Measurements from ENCODE around the gene GTF2H1. TPM values are rescaled to one million over a fixed set of nuclear protein-coding genes. Genes with fewer than 3 reads are reported as not detected.

The GTF2H1 gene
- total RNA-seq, 4 donors from 2014 or later = 50.7 to 80.4 (median 77.1) TPM

DNA sequence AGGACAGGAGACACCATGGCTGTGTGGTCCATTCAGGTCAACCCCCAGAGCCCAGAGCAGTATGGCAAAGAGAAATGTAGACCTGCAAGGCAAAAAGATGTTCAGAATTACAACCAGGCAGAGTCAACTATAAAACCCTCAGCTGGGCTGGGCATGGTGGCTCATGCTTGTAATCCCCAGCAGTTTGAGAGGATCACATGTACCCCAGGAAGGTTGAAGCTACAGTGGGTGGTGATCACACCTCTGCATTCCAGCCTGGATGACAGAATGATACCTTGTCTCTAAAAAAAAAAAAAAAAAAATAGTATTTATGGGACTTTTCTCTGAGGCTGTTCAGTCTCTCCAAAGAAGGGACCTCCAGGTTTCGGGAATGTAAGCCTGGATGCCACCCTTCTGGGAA lies 53.6 kb downstream of the GTF2H1 start:
- TF ChIP-seq, protein P1, sequence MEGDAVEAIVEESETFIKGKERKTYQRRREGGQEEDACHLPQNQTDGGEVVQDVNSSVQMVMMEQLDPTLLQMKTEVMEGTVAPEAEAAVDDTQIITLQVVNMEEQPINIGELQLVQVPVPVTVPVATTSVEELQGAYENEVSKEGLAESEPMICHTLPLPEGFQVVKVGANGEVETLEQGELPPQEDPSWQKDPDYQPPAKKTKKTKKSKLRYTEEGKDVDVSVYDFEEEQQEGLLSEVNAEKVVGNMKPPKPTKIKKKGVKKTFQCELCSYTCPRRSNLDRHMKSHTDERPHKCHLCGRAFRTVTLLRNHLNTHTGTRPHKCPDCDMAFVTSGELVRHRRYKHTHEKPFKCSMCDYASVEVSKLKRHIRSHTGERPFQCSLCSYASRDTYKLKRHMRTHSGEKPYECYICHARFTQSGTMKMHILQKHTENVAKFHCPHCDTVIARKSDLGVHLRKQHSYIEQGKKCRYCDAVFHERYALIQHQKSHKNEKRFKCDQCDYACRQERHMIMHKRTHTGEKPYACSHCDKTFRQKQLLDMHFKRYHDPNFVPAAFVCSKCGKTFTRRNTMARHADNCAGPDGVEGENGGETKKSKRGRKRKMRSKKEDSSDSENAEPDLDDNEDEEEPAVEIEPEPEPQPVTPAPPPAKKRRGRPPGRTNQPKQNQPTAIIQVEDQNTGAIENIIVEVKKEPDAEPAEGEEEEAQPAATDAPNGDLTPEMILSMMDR (IDR thresholded peaks at IDR 0.05; ENCODE audit: low read depth) = no peak

DNA sequence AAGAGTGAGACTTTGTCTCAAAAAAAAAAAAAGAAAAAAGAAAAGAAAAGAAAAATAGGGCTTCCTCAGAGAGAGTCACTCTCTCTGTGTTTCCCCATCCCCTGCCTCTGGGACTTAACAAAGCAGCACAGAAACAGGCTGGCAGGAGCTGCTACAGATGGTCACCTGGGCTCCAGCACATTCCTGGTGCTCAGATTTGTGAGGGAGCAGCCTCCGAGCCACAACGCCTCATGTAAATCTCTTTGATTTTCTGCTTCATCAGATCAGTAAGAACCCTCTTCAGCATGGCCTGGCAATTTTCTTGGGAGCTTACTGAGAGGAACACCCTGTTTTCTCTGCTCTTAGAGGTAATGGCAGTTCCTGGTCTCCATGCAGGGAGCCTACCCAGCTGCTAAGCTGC lies 56.8 kb downstream of the GTF2H1 start:
- TF ChIP-seq, protein P1 (IDR thresholded peaks at IDR 0.05; ENCODE audit: low read depth) = no peak

DNA sequence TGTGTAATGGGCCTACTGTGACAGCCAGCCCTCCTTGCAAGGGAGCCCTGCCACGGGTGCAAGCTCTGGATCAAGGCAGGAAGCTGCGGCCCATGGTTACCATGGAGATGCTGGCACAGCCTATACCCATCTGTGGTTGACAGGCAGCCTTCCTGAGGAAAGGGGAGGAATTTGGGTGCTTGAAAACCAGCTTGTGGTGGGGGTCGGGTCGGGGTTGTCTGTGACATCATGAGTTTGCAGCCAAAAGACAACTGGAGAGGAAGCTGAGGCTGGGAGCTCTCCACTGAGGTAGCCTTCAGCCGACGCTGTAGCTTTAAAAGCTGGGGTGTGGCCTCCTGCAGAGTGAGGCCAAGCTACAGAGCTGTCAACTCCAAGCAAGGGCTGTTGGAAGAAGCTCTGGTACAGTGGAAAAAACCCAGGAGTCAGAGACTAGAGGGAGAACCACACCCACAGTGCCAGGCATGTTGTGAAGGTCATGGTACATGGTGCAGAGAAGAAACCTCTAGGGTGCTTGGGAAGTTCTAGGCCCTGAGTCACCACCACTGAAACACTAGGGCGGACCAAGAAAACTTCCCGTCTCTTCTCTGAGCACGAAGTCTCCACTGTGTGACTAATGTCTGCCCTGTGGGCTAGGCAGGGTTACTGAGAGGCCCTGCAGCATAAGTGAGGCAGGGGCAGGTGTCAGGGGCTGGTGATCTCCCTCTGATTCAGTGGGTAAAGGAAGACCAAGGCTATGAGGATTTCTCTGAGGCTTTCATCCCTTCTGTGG lies 61.2 kb downstream of the GTF2H1 start:
- TF ChIP-seq, protein P1 (IDR thresholded peaks at IDR 0.05; ENCODE audit: low read depth) = no peak

DNA sequence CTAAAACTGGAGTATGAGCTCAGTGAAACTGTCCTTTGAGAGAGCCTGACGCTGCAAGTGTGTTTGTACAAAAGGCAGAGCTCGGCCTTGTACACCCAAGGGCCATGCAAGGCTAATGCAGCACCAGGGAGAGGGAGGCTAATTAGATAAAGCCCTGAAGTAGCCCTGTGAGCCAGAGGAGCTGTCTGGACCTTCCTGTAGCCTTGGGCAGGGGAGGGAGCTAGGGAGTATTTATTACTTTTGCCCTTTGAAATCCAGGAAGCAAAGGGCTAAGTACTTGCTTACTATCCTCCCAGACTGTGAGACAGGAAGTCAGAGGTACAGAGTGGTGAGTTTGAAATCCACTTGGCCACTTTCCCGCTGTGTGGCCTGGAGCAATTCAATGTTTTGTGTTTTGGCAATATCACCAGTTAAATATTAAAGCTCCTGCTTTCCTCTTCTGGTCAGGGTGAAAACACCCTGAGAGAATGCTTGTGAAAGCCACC lies 61.8 kb downstream of the GTF2H1 start:
- TF ChIP-seq, protein P1 (IDR thresholded peaks at IDR 0.05; ENCODE audit: low read depth) = no peak

DNA sequence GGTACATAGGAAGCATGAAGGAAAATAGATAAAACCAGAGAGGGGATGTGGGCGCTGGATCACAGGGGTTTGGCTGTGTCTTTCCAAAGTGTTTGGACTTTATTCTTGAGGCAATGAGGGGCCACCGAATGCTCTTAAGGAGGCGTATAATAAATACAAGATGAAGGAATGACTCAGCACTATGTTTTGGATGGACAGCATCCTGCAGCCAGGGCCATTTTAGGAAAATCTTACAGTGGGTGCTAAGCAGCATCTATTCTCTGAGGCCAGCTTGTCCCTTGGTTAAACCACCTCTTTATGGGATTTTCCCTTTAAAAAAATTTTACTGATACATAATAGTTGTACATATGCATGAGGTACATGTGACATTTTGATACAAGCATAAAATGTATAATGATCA lies 67.7 kb downstream of the GTF2H1 start:
- TF ChIP-seq, protein P1 (IDR thresholded peaks at IDR 0.05; ENCODE audit: low read depth) = no peak

DNA sequence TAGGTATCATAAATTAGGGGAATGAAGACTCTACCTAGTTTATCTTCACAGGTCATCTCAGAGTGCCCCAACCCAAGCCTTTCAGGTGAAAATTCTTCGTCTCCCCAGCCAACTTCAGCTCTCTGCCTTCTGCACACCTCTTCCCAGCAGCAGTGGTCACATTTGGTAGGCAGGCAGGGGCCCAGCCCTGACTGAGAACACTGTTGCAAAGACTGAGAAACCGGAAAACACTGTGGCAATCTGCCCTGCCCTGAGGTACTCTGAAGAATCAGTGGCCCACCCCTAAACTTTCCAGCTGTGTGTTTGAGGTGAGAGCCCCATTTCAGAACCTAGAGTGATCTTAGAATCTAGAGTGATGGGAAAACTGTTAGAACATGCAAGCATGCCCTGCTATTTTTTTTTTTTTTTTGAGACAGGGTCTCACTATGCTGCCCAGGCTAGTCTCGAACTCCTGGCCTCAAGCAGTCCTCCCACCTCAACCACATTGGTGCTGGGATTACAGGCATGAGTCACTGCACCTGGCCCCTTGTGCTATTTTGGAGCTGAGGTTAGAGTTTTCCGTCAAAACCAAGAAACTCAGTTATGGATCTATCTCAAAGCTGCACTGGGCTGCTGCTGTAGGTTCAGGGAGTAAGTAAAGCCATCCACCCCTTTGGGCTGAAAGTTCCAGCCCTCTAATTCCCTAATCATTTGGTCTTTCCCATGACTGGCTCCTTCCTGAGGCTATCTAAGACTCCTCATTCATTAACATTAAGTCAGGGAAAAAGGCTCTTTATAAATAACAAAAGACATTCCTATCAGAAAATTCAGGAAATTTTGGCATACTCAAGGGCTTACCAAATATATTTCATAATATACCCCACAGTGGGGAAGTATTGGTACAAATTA lies 70.3 kb downstream of the GTF2H1 start:
- TF ChIP-seq, protein P1 (IDR thresholded peaks at IDR 0.05; ENCODE audit: low read depth) = no peak

Data from subcutaneous adipose tissue (tissue), 4 donors.